WERI-Rb-1 (cell line): ENCODE results near the gene RASSF4.

Source experiments
- DNase-seq: peaks from one replicate; pipeline ENCODE4 v3.0.0-alpha.2; 2020
- H3K27ac ChIP-seq: fragments of 250-450 bp; sonication (Bioruptor Pico); 2 replicates; pipeline ENCODE4 v1.5.1; 2020; ENCODE audit warnings: mild to moderate bottlenecking, moderate library complexity
- H3K27me3 ChIP-seq: fragments of 250-450 bp; sonication (Bioruptor Pico); 2 replicates; pipeline ENCODE4 v1.5.1; 2021; ENCODE audit warnings: mild to moderate bottlenecking, low read depth, moderate library complexity; ENCODE audit not compliant: insufficient read depth, severe bottlenecking
- H3K36me3 ChIP-seq: fragments of 250-450 bp; sonication (Bioruptor Pico); 2 replicates; pipeline ENCODE4 v1.5.1; 2020; ENCODE audit warnings: mild to moderate bottlenecking, moderate library complexity
- H3K4me3 ChIP-seq: 2 replicates; pipeline ENCODE4 v1.5.1; 2011; ENCODE audit warnings: low read depth, mild to moderate bottlenecking, control low read depth, low read length
- H3K9me3 ChIP-seq: fragments of 250-450 bp; sonication (Bioruptor Pico); 2 replicates; pipeline ENCODE4 v1.5.1; 2021; ENCODE audit warnings: mild to moderate bottlenecking, moderate library complexity; ENCODE audit not compliant: severe bottlenecking
- CTCF ChIP-seq: IDR thresholded peaks from 2 replicates; pipeline ENCODE4 v1.5.1; 2011; ENCODE audit warnings: low read depth, mild to moderate bottlenecking, control low read depth, inconsistent platforms, low read length

Gene RASSF4

GRCh38 chr10:44933451-44934321 is 25.9 kb upstream of the RASSF4 start:
- DNase-seq: no peak
- Histone ChIP-seq H3K27ac (no peak overlapping the region), H3K9me3 (no peaks in the 10 kb centered on the region), H3K36me3 (no peaks in the 10 kb centered on the region), H3K4me3 (no peak overlapping the region), H3K27me3 (no peaks in the 10 kb centered on the region)
- TF ChIP-seq CTCF: no peak

GRCh38 chr10:44934416-44935200 is 25.0 kb upstream of the RASSF4 start:
- no peak for TF ChIP-seq CTCF
- DNase-seq: no peak
- no peak overlapping the region for H3K27ac ChIP-seq
- H3K36me3 ChIP-seq: no peaks in the 10 kb centered on the region
- H3K4me3 ChIP-seq: no peak overlapping the region
- no peaks in the 10 kb centered on the region for H3K27me3 ChIP-seq
- no peaks in the 10 kb centered on the region for H3K9me3 ChIP-seq

GRCh38 chr10:44935201-44935965 is 24.2 kb upstream of the RASSF4 start:
- DNase-seq: no peak
- no peaks in the 10 kb centered on the region for H3K9me3 ChIP-seq
- H3K36me3 ChIP-seq: no peaks in the 10 kb centered on the region
- no peak overlapping the region for H3K27ac ChIP-seq
- H3K27me3 ChIP-seq: no peaks in the 10 kb centered on the region
- no peak for TF ChIP-seq CTCF
- H3K4me3 ChIP-seq: no peak overlapping the region

GRCh38 chr10:44935966-44936295 is 23.7 kb upstream of the RASSF4 start:
- no peak overlapping the region for H3K4me3 ChIP-seq
- H3K27ac ChIP-seq: no peak overlapping the region
- DNase-seq: no peak
- H3K27me3 ChIP-seq: no peaks in the 10 kb centered on the region
- H3K36me3 ChIP-seq: no peaks in the 10 kb centered on the region
- TF ChIP-seq CTCF: no peak
- H3K9me3 ChIP-seq: no peaks in the 10 kb centered on the region

- no peaks in the 10 kb centered on the region for H3K36me3 ChIP-seq
- no peak overlapping the region for H3K27ac ChIP-seq
- no peaks in the 10 kb centered on the region for H3K9me3 ChIP-seq
- DNase-seq: no peak
- no peaks in the 10 kb centered on the region for H3K27me3 ChIP-seq
- TF ChIP-seq CTCF: no peak
- no peak overlapping the region for H3K4me3 ChIP-seq
These were observed 23.2 kb upstream of the RASSF4 start for GRCh38 chr10:44936314-44936975.
